A549 (cell line): ENCODE results near the gene BRSK2. TPM values are rescaled to one million over a fixed set of nuclear protein-coding genes. Genes with fewer than 3 reads are reported as not detected.

Experiments
- ATAC-seq, 2 experiments: fragments of 200-7000 bp in 1 of 2; fragments of >200 bp in 1 of 2; cut with Nextera tagmentation in 1 of 2; cut with Tn5 transposase in 1 of 2; 3 replicates each; pipeline versions ENCODE4 v1.8.0 to v1.9.1; 2018 to 2020; ENCODE audit warnings: mild to moderate bottlenecking in 1 of 2, moderate library complexity in 1 of 2
- CTCF ChIA-PET: fragments of 300-600 bp; sonication (Branson Sonifier 250); formaldehyde crosslinking; extraction: SDS; loops from one replicate; lab custom pipeline; 2021; ENCODE audit warnings: antibody characterized with exemption, inconsistent platforms; lab: Yijun Ruan, JAX
- POLR2A ChIA-PET: fragments of 350-600 bp; formaldehyde crosslinking; extraction: SDS; loops from one replicate; lab custom pipeline; 2021; ENCODE audit warnings: antibody characterized with exemption, inconsistent platforms; lab: Yijun Ruan, JAX
- DNase-seq, 2 experiments: peaks; one replicate each; pipeline versions ENCODE4 v3.0.0 to v3.0.0-alpha.2; 2011 to 2016; ENCODE audit warnings: low read depth in 1 of 2, low spot score in 1 of 2
- FAIRE-seq: peaks from 2 replicates; lab custom pipeline; 2011; peaks lifted over from hg19 to GRCh38; lab: Jason Lieb, UNC
- H3K27ac ChIP-seq, 2 experiments: fragments of >200 bp; sonication (Bioruptor Twin); formaldehyde crosslinking; 3 replicates each; pipeline ENCODE4 v1.5.1; 2016 to 2017
- H3K4me1 ChIP-seq: fragments of >200 bp; sonication (Bioruptor Twin); formaldehyde crosslinking; 3 replicates; pipeline ENCODE4 v1.6.1; 2016
- H3K4me2 ChIP-seq: fragments of >200 bp; sonication (Bioruptor Twin); formaldehyde crosslinking; 3 replicates; pipeline ENCODE4 v1.6.1; 2016
- H3K4me3 ChIP-seq: fragments of >200 bp; sonication (Bioruptor Twin); formaldehyde crosslinking; 3 replicates; pipeline ENCODE4 v1.5.1; 2016
- H3K9me3 ChIP-seq: fragments of >200 bp; sonication (Bioruptor Twin); formaldehyde crosslinking; 3 replicates; pipeline ENCODE4 v1.6.1; 2016
- ATOH8 ChIP-seq: fragments of 250-450 bp; sonication (Bioruptor Pico); IDR thresholded peaks from 2 replicates; pipeline ENCODE4 v1.5.0; 2020; ENCODE audit warnings: low read depth, mild to moderate bottlenecking, moderate library complexity
- BCL3 ChIP-seq: fragments of >200 bp; sonication (Bioruptor Twin); formaldehyde crosslinking; IDR thresholded peaks from 3 replicates; pipeline ENCODE4 v1.6.1; 2016
- CBX2 ChIP-seq: fragments of 200-600 bp; sonication (generic); IDR thresholded peaks from 2 replicates; pipeline ENCODE4 v1.6.1; 2016; ENCODE audit warnings: low read depth, mild to moderate bottlenecking, borderline replicate concordance
- CBX8 ChIP-seq: fragments of 200-600 bp; sonication (generic); IDR thresholded peaks from 2 replicates; pipeline ENCODE4 v1.6.1; 2016
- CHD2 ChIP-seq: fragments of 150-350 bp; IDR thresholded peaks from 2 replicates; pipeline ENCODE4 v1.6.1; 2014; ENCODE audit warnings: low read length; ENCODE audit not compliant: partially characterized antibody
- CHD4 ChIP-seq: fragments of 200-600 bp; sonication (generic); IDR thresholded peaks from 2 replicates; pipeline ENCODE4 v1.6.1; 2016; ENCODE audit warnings: antibody characterized with exemption, mild to moderate bottlenecking, borderline replicate concordance
- EHF ChIP-seq: fragments of 250-450 bp; sonication (Bioruptor Pico); IDR thresholded peaks from 2 replicates; pipeline ENCODE4 v1.5.0; 2020; ENCODE audit warnings: mild to moderate bottlenecking
- FOSB ChIP-seq: fragments of 250-450 bp; sonication (Bioruptor Pico); IDR thresholded peaks from 2 replicates; pipeline ENCODE4 v1.5.0; 2020; ENCODE audit warnings: mild to moderate bottlenecking, moderate library complexity
- FOSL2 ChIP-seq, 2 experiments: fragments of 450-650 bp in 1 of 2; fragments of >200 bp in 1 of 2; sonication (Bioruptor Twin) in 1 of 2; formaldehyde crosslinking; IDR thresholded peaks; 2 replicates each; pipeline versions ENCODE4 v1.5.0 to v1.6.1; 2016 to 2020; ENCODE audit warnings: mild to moderate bottlenecking in 1 of 2, moderate library complexity in 1 of 2
- GATA3 ChIP-seq: IDR thresholded peaks from 2 replicates; pipeline ENCODE4 v1.6.1; 2012; ENCODE audit warnings: borderline replicate concordance
- HOXA7 ChIP-seq: fragments of 250-450 bp; sonication (Bioruptor Pico); IDR thresholded peaks from 2 replicates; pipeline ENCODE4 v1.5.0; 2020; ENCODE audit warnings: mild to moderate bottlenecking, moderate library complexity
- HOXB13 ChIP-seq: fragments of 250-450 bp; sonication (Bioruptor Pico); IDR thresholded peaks from 2 replicates; pipeline ENCODE4 v1.5.0; 2020; ENCODE audit warnings: low read depth, mild to moderate bottlenecking, moderate library complexity
- KDM5A ChIP-seq: fragments of 200-600 bp; sonication (generic); IDR thresholded peaks from 2 replicates; pipeline ENCODE4 v1.6.1; 2016; ENCODE audit warnings: antibody characterized with exemption, mild to moderate bottlenecking
- MAFK ChIP-seq: fragments of 450-650 bp; IDR thresholded peaks from 2 replicates; pipeline ENCODE4 v1.6.1; 2014; ENCODE audit not compliant: partially characterized antibody
- MYC ChIP-seq: IDR thresholded peaks from 2 replicates; pipeline ENCODE4 v1.6.1; 2012; ENCODE audit warnings: mild to moderate bottlenecking, inconsistent platforms, low read length, improper control_type of control experiment, borderline replicate concordance
- NPAS2 ChIP-seq: fragments of 250-450 bp; sonication (Bioruptor Pico); IDR thresholded peaks from 2 replicates; pipeline ENCODE4 v1.8.0; 2022; ENCODE audit warnings: mild to moderate bottlenecking, moderate library complexity, borderline replicate concordance
- NR3C1 ChIP-seq: fragments of >200 bp; sonication (Bioruptor Twin); formaldehyde crosslinking; IDR thresholded peaks from 3 replicates; pipeline ENCODE4 v1.6.1; 2017
- RFX5 ChIP-seq: fragments of 450-650 bp; IDR thresholded peaks from 2 replicates; pipeline ENCODE4 v1.7.1; 2014; ENCODE audit warnings: antibody characterized with exemption, mild to moderate bottlenecking, moderate library complexity
- SMC3 ChIP-seq: fragments of >200 bp; sonication (Bioruptor Twin); formaldehyde crosslinking; IDR thresholded peaks from 3 replicates; pipeline ENCODE4 v1.6.1; 2018; ENCODE audit warnings: inconsistent platforms
- SREBF2 ChIP-seq: fragments of 450-650 bp; IDR thresholded peaks from 2 replicates; pipeline ENCODE4 v1.6.1; 2014; ENCODE audit warnings: mild to moderate bottlenecking, moderate library complexity
- TP53 ChIP-seq: fragments of 250-450 bp; sonication (Bioruptor Pico); IDR thresholded peaks from 2 replicates; pipeline ENCODE4 v1.5.0; 2021; ENCODE audit warnings: mild to moderate bottlenecking, moderate library complexity
- ZFP36 ChIP-seq: fragments of 450-650 bp; IDR thresholded peaks from 2 replicates; pipeline ENCODE4 v1.6.1; 2014; ENCODE audit warnings: borderline replicate concordance; ENCODE audit not compliant: partially characterized antibody
- WGBS: methylation state at CpG from one replicate; pipeline ENCODE4 v1.1.6; 2017; ENCODE audit errors: missing lambda C conversion rate; 5-methylcytosine and 5-hydroxymethylcytosine counted together
- polyA plus RNA-seq, 4 experiments: library from polyadenylated mRNA; depleted of rRNA in 3 of 4; stranded (reverse); fragments of >200 nt; fragmentation: RNase III in 1 of 4; extraction: RNeasy Plus Mini Kit Qiagen cat#74134 plus additional on column Dnase treatment in 1 of 4; gene quantifications; 2 replicates in 3 of 4; 3 replicates in 1 of 4; pipeline ENCODE4 v1.2.3, GENCODE V29; 2011 to 2017
- TF ChIP-seq, protein P1 (sequence below): fragments of 200-600 bp; sonication (generic); IDR thresholded peaks from 2 replicates; pipeline ENCODE4 v1.6.1; 2016; ENCODE audit warnings: antibody characterized with exemption, mild to moderate bottlenecking, moderate library complexity
- TF ChIP-seq, protein P2 (sequence below): IDR thresholded peaks from 2 replicates; pipeline ENCODE4 v1.6.1; 2012

The BRSK2 gene
- polyA plus RNA-seq, 2 of the 4 experiments (the other 2 are of a cell fraction) = 3.8 to 10.1 TPM

GRCh38 chr11:1480191-1480554, 90.4 kb downstream of the BRSK2 start:
- CTCF ChIA-PET = interaction anchor here (1.3 kb wide), 1 partner anchor 35 kb away, joined by 6 read pairs; no protein-coding TSS in a partner anchor
- 82% methylated on average over 13 of the region's 13 CpGs for WGBS
- ATAC-seq = no peak
- H3K9me3 ChIP-seq = no peaks in the 10 kb centered on the region
- POLR2A ChIA-PET = no interaction called here
- no peak for FAIRE-seq
- no peak overlapping the region for H3K4me2 ChIP-seq
- no peak overlapping the region for H3K4me3 ChIP-seq
- no peak overlapping the region for H3K27ac ChIP-seq
- no peaks in the 10 kb centered on the region for H3K4me1 ChIP-seq
- no peak for DNase-seq
- TF ChIP-seq EHF (CRISPR knock-in tag) (no peak), FOSL2 (IDR thresholded peaks at IDR 0.05) (no peak), FOSL2 (CRISPR knock-in tag; IDR thresholded peaks at IDR 0.05) (no peak), CHD4 (no peak), ATOH8 (no peak), KDM5A (no peak), MAFK (no peak), HOXA7 (no peak), FOSB (CRISPR knock-in tag) (no peak), GATA3 (no peak)
- TF ChIP-seq, protein P1, sequence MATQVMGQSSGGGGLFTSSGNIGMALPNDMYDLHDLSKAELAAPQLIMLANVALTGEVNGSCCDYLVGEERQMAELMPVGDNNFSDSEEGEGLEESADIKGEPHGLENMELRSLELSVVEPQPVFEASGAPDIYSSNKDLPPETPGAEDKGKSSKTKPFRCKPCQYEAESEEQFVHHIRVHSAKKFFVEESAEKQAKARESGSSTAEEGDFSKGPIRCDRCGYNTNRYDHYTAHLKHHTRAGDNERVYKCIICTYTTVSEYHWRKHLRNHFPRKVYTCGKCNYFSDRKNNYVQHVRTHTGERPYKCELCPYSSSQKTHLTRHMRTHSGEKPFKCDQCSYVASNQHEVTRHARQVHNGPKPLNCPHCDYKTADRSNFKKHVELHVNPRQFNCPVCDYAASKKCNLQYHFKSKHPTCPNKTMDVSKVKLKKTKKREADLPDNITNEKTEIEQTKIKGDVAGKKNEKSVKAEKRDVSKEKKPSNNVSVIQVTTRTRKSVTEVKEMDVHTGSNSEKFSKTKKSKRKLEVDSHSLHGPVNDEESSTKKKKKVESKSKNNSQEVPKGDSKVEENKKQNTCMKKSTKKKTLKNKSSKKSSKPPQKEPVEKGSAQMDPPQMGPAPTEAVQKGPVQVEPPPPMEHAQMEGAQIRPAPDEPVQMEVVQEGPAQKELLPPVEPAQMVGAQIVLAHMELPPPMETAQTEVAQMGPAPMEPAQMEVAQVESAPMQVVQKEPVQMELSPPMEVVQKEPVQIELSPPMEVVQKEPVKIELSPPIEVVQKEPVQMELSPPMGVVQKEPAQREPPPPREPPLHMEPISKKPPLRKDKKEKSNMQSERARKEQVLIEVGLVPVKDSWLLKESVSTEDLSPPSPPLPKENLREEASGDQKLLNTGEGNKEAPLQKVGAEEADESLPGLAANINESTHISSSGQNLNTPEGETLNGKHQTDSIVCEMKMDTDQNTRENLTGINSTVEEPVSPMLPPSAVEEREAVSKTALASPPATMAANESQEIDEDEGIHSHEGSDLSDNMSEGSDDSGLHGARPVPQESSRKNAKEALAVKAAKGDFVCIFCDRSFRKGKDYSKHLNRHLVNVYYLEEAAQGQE = no peak
- TF ChIP-seq, protein P2, sequence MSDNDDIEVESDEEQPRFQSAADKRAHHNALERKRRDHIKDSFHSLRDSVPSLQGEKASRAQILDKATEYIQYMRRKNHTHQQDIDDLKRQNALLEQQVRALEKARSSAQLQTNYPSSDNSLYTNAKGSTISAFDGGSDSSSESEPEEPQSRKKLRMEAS = no peak

DNA sequence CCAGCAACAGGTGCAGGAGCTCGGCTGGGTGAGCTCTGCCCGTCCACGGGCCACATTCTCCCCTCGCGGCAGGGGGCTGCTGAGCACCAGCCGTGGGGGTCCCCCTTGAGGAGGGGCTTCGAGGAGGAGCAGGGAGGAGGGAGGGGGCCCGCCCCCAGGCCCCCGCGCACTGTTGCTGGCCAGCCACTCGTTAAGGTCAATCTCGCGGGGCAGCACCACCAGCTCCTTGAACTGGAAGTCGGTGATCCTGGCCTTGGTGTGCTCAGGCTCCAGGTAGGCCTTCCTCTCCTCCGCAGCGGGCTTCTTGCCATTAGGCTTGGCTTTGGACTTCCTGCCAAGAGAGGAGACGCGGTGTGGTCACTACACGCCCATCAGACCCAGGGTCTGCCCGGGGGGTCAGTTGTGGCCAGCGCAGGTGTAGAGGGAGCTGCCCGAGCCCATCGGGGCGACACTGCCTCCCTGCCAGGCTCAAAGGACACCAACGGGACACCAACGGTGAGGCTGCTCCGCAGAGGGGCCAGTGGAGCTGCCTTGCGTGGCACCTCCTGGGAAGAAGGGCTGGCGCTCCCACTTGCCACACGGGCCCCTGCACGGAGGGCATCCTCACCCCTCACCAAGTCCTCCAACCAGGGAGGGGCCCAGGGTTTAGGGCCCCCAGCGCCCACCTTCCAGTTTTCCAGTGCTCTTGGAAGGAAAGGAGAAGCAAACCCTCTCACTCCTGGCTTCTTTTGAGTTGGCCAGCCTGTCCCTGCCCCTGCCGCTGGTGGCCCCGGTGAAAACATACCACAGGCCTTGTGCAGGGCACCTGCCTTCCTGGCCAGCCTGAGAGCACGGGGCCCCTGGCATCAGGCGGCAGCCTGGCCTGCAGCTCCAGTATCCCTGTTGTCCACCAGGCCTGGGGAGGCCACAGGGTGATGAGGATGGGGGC, 91.1 kb downstream of the BRSK2 start:
- Histone ChIP-seq H3K27ac (no peak overlapping the region), H3K4me2 (no peak overlapping the region), H3K4me1 (no peaks in the 10 kb centered on the region), H3K9me3 (no peaks in the 10 kb centered on the region), H3K4me3 (no peak overlapping the region)
- DNase-seq (no peak), ATAC-seq (no peak), FAIRE-seq (no peak)
- CTCF ChIA-PET = interaction anchor here (1.4 to 1.8 kb wide), 2 partner anchors 34 to 35 kb away, joined by 4 to 7 read pairs; no protein-coding TSS in a partner anchor
- WGBS = 93% methylated on average over 23 of the region's 36 CpGs
- POLR2A ChIA-PET = no interaction called here
- TF ChIP-seq MYC (no peak), ZFP36 (no peak), CBX8 (no peak), CBX2 (no peak), RFX5 (no peak), TP53 (CRISPR knock-in tag) (no peak), NR3C1 (no peak), CHD2 (no peak), SMC3 (no peak), BCL3 (no peak), NPAS2 (no peak), CHD4 (no peak), HOXB13 (CRISPR knock-in tag) (no peak), SREBF2 (no peak)
- TF ChIP-seq, protein P1 = no peak
